Measurements from ENCODE around the gene NT5M.

GRCh38 chr17:17394494-17394893 is 91.3 kb downstream of the NT5M start:
- TF ChIP-seq GABPA (IDR thresholded peaks at IDR 0.05; ENCODE audit: low read depth) (no peak), POLR2AphosphoS5 (IDR thresholded peaks at IDR 0.05; ENCODE audit: low read depth) (no peak), REST (IDR thresholded peaks at IDR 0.05; ENCODE audit: insufficient replicate concordance, low read depth) (no peak)
- TF ChIP-seq, protein P1, sequence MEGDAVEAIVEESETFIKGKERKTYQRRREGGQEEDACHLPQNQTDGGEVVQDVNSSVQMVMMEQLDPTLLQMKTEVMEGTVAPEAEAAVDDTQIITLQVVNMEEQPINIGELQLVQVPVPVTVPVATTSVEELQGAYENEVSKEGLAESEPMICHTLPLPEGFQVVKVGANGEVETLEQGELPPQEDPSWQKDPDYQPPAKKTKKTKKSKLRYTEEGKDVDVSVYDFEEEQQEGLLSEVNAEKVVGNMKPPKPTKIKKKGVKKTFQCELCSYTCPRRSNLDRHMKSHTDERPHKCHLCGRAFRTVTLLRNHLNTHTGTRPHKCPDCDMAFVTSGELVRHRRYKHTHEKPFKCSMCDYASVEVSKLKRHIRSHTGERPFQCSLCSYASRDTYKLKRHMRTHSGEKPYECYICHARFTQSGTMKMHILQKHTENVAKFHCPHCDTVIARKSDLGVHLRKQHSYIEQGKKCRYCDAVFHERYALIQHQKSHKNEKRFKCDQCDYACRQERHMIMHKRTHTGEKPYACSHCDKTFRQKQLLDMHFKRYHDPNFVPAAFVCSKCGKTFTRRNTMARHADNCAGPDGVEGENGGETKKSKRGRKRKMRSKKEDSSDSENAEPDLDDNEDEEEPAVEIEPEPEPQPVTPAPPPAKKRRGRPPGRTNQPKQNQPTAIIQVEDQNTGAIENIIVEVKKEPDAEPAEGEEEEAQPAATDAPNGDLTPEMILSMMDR (IDR thresholded peaks at IDR 0.05; ENCODE audit: insufficient read depth, low read length), result no peak

Data from HL-60 (cell line).